Smooth muscle cell (in vitro differentiated cells): Measurements from ENCODE around the gene SCFD2. TPM values are rescaled to one million over a fixed set of nuclear protein-coding genes. Genes with fewer than 3 reads are reported as not detected.

ENCODE experiments used
- DNase-seq: peaks from one replicate; lab custom pipeline; 2025; ENCODE audit not compliant: unreplicated experiment; lab: John Stamatoyannopoulos, UW
- H2AFZ ChIP-seq: fragments of 200-600 bp; sonication (generic); 2 replicates; pipeline ENCODE4 v1.6.0; 2016; ENCODE audit warnings: antibody characterized with exemption, low read depth, mild to moderate bottlenecking
- H3F3A ChIP-seq: fragments of 200-600 bp; sonication (generic); 2 replicates; pipeline ENCODE4 v1.6.0; 2017; ENCODE audit warnings: antibody characterized with exemption, low read depth
- H3K27ac ChIP-seq: fragments of 200-600 bp; sonication (generic); 2 replicates; pipeline ENCODE4 v1.5.1; 2016; ENCODE audit warnings: low read depth, mild to moderate bottlenecking
- H3K27me3 ChIP-seq: fragments of 200-600 bp; sonication (generic); 2 replicates; pipeline ENCODE4 v1.6.1; 2016; ENCODE audit warnings: low read depth, mild to moderate bottlenecking
- H3K36me3 ChIP-seq: fragments of 200-600 bp; sonication (generic); 2 replicates; pipeline ENCODE4 v1.5.1; 2016; ENCODE audit warnings: low read depth
- H3K4me1 ChIP-seq: fragments of 200-600 bp; sonication (generic); 2 replicates; pipeline ENCODE4 v1.5.1; 2016; ENCODE audit warnings: low read depth
- H3K4me2 ChIP-seq: fragments of 200-600 bp; sonication (generic); 2 replicates; pipeline ENCODE4 v1.6.0; 2016; ENCODE audit warnings: mild to moderate bottlenecking
- H3K4me3 ChIP-seq: fragments of 200-600 bp; sonication (generic); 2 replicates; pipeline ENCODE4 v1.5.1; 2016; ENCODE audit warnings: mild to moderate bottlenecking
- H3K79me2 ChIP-seq: fragments of 200-600 bp; sonication (generic); 2 replicates; pipeline ENCODE4 v1.6.0; 2016; ENCODE audit warnings: low read depth, mild to moderate bottlenecking
- H3K9ac ChIP-seq: fragments of 200-600 bp; sonication (generic); 2 replicates; pipeline ENCODE4 v1.6.0; 2016; ENCODE audit warnings: low read depth
- H3K9me3 ChIP-seq: fragments of 200-600 bp; sonication (generic); replicated peaks from 2 replicates; pipeline ENCODE4 v1.5.1; 2016; ENCODE audit warnings: low read depth
- H4K20me1 ChIP-seq: fragments of 200-600 bp; sonication (generic); 2 replicates; pipeline ENCODE4 v1.6.0; 2016; ENCODE audit warnings: low read depth
- WGBS: methylation state at CpG from one replicate; pipeline ENCODE4 v1.1.7; 2016; ENCODE audit warnings: low lambda C conversion rate; 5-methylcytosine and 5-hydroxymethylcytosine counted together
- polyA plus RNA-seq: library from polyadenylated mRNA; unstranded; fragments of >200 nt; fragmentation: Nextera tagmentation; extraction: Ambion mirVana; gene quantifications from 2 replicates; pipeline ENCODE4 v1.2.1, GENCODE V29; 2016
- total RNA-seq: library from RNA; depleted of rRNA; stranded (reverse); fragments of >200 nt; gene quantifications from 2 replicates; pipeline ENCODE4 v1.2.3, GENCODE V29; 2014
- TF ChIP-seq, protein P1 (sequence below): fragments of 200-600 bp; sonication (generic); IDR thresholded peaks from 2 replicates; pipeline ENCODE4 v1.5.1; 2017; ENCODE audit warnings: borderline replicate concordance, mild to moderate bottlenecking, antibody characterized with exemption; ENCODE audit not compliant: insufficient read depth, poor library complexity, severe bottlenecking

Gene SCFD2
- total and polyA plus RNA-seq, 2 experiments from 2014 or later, result 7.8 to 11.4 TPM

DNA sequence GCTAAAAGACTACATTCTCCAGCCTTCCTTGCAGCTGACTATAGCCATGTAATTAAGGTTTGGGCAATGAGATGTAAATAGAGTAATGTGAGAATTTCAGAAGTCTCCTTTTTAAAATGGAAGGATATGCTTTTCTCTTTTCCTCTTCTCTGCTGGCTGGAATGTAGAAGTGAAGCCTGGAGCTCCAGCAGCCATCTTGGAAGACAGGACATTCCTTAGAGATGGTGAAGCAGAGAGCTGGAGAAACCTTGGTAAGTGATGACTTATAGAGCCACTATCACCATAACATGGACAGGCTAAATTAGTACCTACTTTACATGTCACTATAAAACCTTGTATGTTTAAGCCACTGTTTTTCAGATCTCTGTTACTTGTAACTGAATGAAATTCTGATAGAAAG lies 455.7 kb downstream of the SCFD2 start:
- H2AFZ ChIP-seq, result no peak overlapping the region
- no peak overlapping the region for H3K4me3 ChIP-seq
- no peaks in the 10 kb centered on the region for H3K79me2 ChIP-seq
- no peaks in the 10 kb centered on the region for H3K9me3 ChIP-seq
- TF ChIP-seq, protein P1, sequence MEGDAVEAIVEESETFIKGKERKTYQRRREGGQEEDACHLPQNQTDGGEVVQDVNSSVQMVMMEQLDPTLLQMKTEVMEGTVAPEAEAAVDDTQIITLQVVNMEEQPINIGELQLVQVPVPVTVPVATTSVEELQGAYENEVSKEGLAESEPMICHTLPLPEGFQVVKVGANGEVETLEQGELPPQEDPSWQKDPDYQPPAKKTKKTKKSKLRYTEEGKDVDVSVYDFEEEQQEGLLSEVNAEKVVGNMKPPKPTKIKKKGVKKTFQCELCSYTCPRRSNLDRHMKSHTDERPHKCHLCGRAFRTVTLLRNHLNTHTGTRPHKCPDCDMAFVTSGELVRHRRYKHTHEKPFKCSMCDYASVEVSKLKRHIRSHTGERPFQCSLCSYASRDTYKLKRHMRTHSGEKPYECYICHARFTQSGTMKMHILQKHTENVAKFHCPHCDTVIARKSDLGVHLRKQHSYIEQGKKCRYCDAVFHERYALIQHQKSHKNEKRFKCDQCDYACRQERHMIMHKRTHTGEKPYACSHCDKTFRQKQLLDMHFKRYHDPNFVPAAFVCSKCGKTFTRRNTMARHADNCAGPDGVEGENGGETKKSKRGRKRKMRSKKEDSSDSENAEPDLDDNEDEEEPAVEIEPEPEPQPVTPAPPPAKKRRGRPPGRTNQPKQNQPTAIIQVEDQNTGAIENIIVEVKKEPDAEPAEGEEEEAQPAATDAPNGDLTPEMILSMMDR, result no peak
- H4K20me1 ChIP-seq, result no peaks in the 10 kb centered on the region
- H3K36me3 ChIP-seq, result no peaks in the 10 kb centered on the region
- no peak overlapping the region for H3K27ac ChIP-seq
- no peak for DNase-seq
- H3K9ac ChIP-seq, result no peak overlapping the region
- H3K27me3 ChIP-seq, result no peaks in the 10 kb centered on the region
- peaks cover 5% of the 10 kb centered on the region for H3K4me1 ChIP-seq
- H3K4me2 ChIP-seq, result no peak overlapping the region
- no peaks in the 10 kb centered on the region for H3F3A ChIP-seq

DNA sequence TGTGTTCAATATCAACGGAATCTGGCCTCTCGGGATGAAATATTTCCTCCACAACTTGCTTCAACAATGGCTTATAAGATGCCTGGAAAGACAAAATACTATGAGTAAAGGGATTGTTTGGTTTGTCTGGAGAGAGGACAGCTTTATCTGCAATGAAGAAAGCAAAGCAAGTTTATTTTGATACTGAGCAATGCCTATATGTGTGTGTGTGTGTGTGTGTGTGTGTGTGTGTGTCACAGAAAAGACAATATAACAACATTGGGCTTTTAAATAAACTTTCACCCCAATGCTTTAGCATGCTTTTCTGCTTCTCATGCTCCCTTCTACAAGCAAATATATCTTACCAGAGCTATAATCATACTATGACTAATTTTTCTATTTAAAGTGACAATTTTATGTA lies 458.4 kb downstream of the SCFD2 start:
- Histone ChIP-seq H3K9me3 (no peaks in the 10 kb centered on the region), H3K4me2 (no peak overlapping the region), H3K9ac (no peak overlapping the region), H3K79me2 (no peaks in the 10 kb centered on the region), H3K4me1 (no peaks in the 10 kb centered on the region), H2AFZ (no peak overlapping the region), H4K20me1 (no peaks in the 10 kb centered on the region), H3K27ac (no peak overlapping the region), H3K4me3 (no peak overlapping the region), H3K27me3 (no peaks in the 10 kb centered on the region), H3F3A (no peaks in the 10 kb centered on the region), H3K36me3 (no peaks in the 10 kb centered on the region)
- no peak for DNase-seq
- 92% methylated on average over 2 of the region's 2 CpGs for WGBS
- TF ChIP-seq, protein P1, result no peak

DNA sequence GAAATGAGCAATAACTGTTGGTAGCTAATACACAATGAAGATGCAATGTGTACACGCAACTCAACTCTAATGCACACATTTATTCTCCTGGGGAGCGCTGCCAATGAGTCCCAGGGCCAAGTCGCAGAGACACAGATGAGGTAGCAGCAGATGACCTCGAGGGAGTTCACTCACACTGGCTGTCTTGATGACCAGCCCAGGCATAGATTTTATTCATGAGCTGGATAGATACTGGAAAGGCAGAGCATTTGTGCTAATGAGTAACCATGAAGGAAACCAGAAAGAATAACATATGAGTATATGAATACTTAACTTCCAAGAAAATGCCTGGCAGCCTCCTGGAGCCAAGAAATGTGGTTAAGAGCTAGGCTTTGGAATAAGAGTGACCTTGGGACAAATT lies 461.4 kb downstream of the SCFD2 start:
- Histone ChIP-seq H3K9ac (no peak overlapping the region), H3K79me2 (no peaks in the 10 kb centered on the region), H3K4me2 (no peak overlapping the region), H3K4me3 (no peak overlapping the region), H3K9me3 (no peaks in the 10 kb centered on the region), H3K27me3 (no peaks in the 10 kb centered on the region), H3K27ac (no peak overlapping the region), H3K4me1 (no peaks in the 10 kb centered on the region), H2AFZ (no peak overlapping the region), H3F3A (no peaks in the 10 kb centered on the region), H3K36me3 (no peaks in the 10 kb centered on the region), H4K20me1 (no peaks in the 10 kb centered on the region)
- no peak for DNase-seq
- TF ChIP-seq, protein P1, result no peak
- 91% methylated on average over 4 of the region's 4 CpGs for WGBS

DNA sequence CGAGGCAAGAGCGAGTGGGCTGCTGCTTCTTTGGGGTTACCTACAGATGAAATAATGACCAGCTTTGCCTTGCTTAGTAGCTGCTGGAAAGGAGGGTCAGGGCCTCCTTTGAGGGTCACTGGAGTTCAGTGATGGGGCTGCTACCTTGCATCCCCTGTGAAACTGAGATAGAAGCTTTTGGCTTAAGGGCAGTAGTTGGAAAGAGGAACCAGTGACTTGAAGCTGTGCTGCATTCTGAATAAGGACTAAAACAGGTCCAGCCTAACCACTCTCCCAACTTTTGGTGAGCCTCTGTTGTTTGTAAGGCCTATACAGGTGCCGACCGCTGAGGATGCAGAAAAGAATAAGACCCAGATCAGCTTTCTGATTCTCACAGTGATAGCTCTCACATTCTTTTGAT lies 462.6 kb downstream of the SCFD2 start:
- TF ChIP-seq, protein P1, result no peak
- H3K9me3 ChIP-seq, result no peaks in the 10 kb centered on the region
- no peaks in the 10 kb centered on the region for H3K27me3 ChIP-seq
- no peak overlapping the region for H3K4me2 ChIP-seq
- H3K4me1 ChIP-seq, result no peaks in the 10 kb centered on the region
- no peaks in the 10 kb centered on the region for H4K20me1 ChIP-seq
- no peak overlapping the region for H2AFZ ChIP-seq
- H3K36me3 ChIP-seq, result no peaks in the 10 kb centered on the region
- 96% methylated on average over 4 of the region's 4 CpGs for WGBS
- no peak overlapping the region for H3K4me3 ChIP-seq
- no peaks in the 10 kb centered on the region for H3K79me2 ChIP-seq
- no peak overlapping the region for H3K9ac ChIP-seq
- H3K27ac ChIP-seq, result no peak overlapping the region
- DNase-seq, result no peak
- H3F3A ChIP-seq, result no peaks in the 10 kb centered on the region
